Right lobe of liver (tissue), 4 donors: ENCODE measurements around the gene WDR91.

Experiments
- CTCF ChIP-seq, 4 donors: fragments of 200-600 bp in 3 of 4; fragments of 450-650 bp in 1 of 4; IDR thresholded peaks; one replicate each; pipeline versions ENCODE4 v1.5.1 to v1.8.0; 2016 to 2022; ENCODE audit warnings: antibody characterized with exemption in 4 of 4, mild to moderate bottlenecking in 2 of 4
- POLR2A ChIP-seq: fragments of 450-650 bp; IDR thresholded peaks from one replicate; pipeline ENCODE4 v1.6.1; 2017; ENCODE audit warnings: antibody characterized with exemption, mild to moderate bottlenecking
- donor health status: DM: no; HTN: no; CAD: no.
- donor health status: DM: no; HTN: no; CAD: no.
- donor health status: DM: no; HTN: yes; CAD: no.

GRCh38 chr7:135209225-135209834 lies 2.0 kb downstream of the WDR91 start:
- TF ChIP-seq CTCF (IDR thresholded peaks at IDR 0.05) = no peak
- TF ChIP-seq POLR2A = no peak
